Renal cortex interstitium (tissue), 15 donors: ENCODE results near the gene KCNMA1. TPM values are rescaled to one million over a fixed set of nuclear protein-coding genes. Genes with fewer than 3 reads are reported as not detected.
"Not testable (repeated sequence)": the region's sequence is repeated elsewhere in the genome, so short reads cannot be mapped to it uniquely, and the experiment has no call there.

Experiments
- DNase-seq, 11 donors: peaks; one replicate each; pipeline ENCODE4 v3.0.0-alpha.2; 2013; ENCODE audit warnings: low read depth in 9 of 11, low spot score in 4 of 11; ENCODE audit errors: extremely low read depth in 1 of 11
- long read RNA-seq, 16 experiments: transcript quantifications; one replicate each; lab custom pipeline, GENCODE V29; 2026
- polyA plus RNA-seq, 3 donors: library from polyadenylated mRNA; unstranded; fragments of 120-200 nt; gene quantifications; one replicate each; pipeline ENCODE4 v1.2.1, GENCODE V29; 2013; ENCODE audit not compliant: insufficient read length in 3 of 3

The KCNMA1 gene
- 1 to 10 TPM; 3.3 to 3.7 (median 3.3) TPM for polyA plus RNA-seq
- long read RNA-seq, donor 1 = 0 reads
- long read RNA-seq, donor 2 = 0 reads
- long read RNA-seq, donor 3, partial matches to known transcripts = 0 of 2 reads
- long read RNA-seq, donor 3, other reads (novel, unspliced or antisense) = 0 of 2 reads
- long read RNA-seq, donor 4 = 0 reads
- long read RNA-seq, donor 5 = 0 reads
- long read RNA-seq, donor 6 = 0 reads
- long read RNA-seq, donor 7 = 0 reads
- long read RNA-seq, donor 8, partial matches to known transcripts = 0 of 1 reads
- long read RNA-seq, donor 8, other reads (novel, unspliced or antisense) = 0 of 1 reads
- long read RNA-seq, donor 9, partial matches to known transcripts = 0 of 2 reads
- long read RNA-seq, donor 9, other reads (novel, unspliced or antisense) = 0 of 2 reads
- long read RNA-seq, donor 10, partial matches to known transcripts = 0 of 2 reads
- long read RNA-seq, donor 10, other reads (novel, unspliced or antisense) = 0 of 2 reads
- long read RNA-seq, donor 11, partial matches to known transcripts = 0 of 1 reads
- long read RNA-seq, donor 11, other reads (novel, unspliced or antisense) = 0 of 1 reads
- long read RNA-seq, donor 12 = 0 reads
- long read RNA-seq, donor 13 = 0 reads
- long read RNA-seq, donor 14 = 0 reads
- long read RNA-seq, donor 15 = 0 reads
- long read RNA-seq, donor 16 = 0 reads

- no peak for DNase-seq
Observed at GRCh38 chr10:77637532-77638320, at the start of gene KCNMA1. Gene KCNMA1, minus strand, starts transcription at chr10:77637808.

GRCh38 chr10:77686650-77687417, 49.2 kb upstream of the KCNMA1 start:
- no peak for DNase-seq

- no peak for DNase-seq
Observed at GRCh38 chr10:77686096-77686495, 48.5 kb upstream of the KCNMA1 start.

- no peak for DNase-seq
Observed at GRCh38 chr10:77685432-77685831, 47.8 kb upstream of the KCNMA1 start.

- not testable (repeated sequence) for DNase-seq
Observed at GRCh38 chr10:77683088-77683432, 45.5 kb upstream of the KCNMA1 start.

- DNase-seq = no peak
Observed at GRCh38 chr10:77682393-77683087, 44.9 kb upstream of the KCNMA1 start.

- DNase-seq = no peak
Observed at GRCh38 chr10:77681839-77682238, 44.2 kb upstream of the KCNMA1 start.

- no peak for DNase-seq
Observed at GRCh38 chr10:77680811-77681210, 43.2 kb upstream of the KCNMA1 start.

- no peak for DNase-seq
Observed at GRCh38 chr10:77680065-77680464, 42.5 kb upstream of the KCNMA1 start.

GRCh38 chr10:77679217-77679616, 41.6 kb upstream of the KCNMA1 start:
- no peak for DNase-seq

GRCh38 chr10:77678146-77678545, 40.5 kb upstream of the KCNMA1 start:
- DNase-seq = no peak

GRCh38 chr10:77675347-77675746, 37.7 kb upstream of the KCNMA1 start:
- no peak for DNase-seq

GRCh38 chr10:77673515-77674140, 36.0 kb upstream of the KCNMA1 start:
- no peak for DNase-seq

GRCh38 chr10:77673101-77673500, 35.5 kb upstream of the KCNMA1 start:
- no peak for DNase-seq

GRCh38 chr10:77671594-77672252, 34.1 kb upstream of the KCNMA1 start:
- DNase-seq = no peak

GRCh38 chr10:77670817-77671443, 33.3 kb upstream of the KCNMA1 start:
- no peak for DNase-seq

GRCh38 chr10:77669892-77670291, 32.3 kb upstream of the KCNMA1 start:
- no peak for DNase-seq
